ENCODE results near the gene C16orf92. TPM values are rescaled to one million over a fixed set of nuclear protein-coding genes. Genes with fewer than 3 reads are reported as not detected.

The C16orf92 gene
- total RNA-seq, 2 donors from 2014 or later = not detected

DNA sequence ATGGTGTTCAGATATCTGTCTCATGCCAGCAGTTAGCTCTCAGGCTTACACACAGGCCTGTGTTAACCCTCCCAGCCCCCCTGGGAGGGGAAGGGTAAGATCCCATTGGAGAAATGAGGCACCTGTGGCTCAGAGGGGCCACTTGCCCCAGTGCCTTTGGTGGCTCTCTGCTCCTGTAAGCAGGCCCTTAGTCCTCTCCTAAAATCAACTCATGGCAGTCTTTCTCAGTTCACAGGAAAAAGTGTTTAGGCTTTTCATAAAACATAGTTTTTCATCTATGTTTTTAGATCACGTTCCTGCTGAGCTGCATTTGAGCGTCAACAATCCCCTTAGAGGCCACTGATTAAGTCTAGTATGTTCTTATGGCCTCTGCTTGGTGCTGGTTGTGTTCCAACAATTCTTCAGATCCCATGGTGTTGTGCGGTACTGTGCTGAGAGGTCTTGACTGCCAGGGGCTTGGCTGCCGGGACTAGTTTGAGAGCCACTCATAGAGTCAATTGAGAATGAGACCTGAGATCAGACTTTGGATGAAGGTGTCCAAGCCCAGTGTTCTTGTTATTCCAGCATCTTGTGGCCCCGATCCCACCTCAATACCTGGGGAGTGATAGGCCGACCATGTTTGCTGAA lies 38.7 kb upstream of the C16orf92 start:
- no peaks in the 10 kb centered on the region for H3K27me3 Mint-ChIP-seq
- H3K36me3 Mint-ChIP-seq (ENCODE audit: low read depth) = peaks cover 13% of the 10 kb centered on the region
- no peaks in the 10 kb centered on the region for H3K9me3 ChIP-seq (ENCODE audit: control insufficient read depth, low read length, poor library complexity, severe bottlenecking)
- H3K27ac Mint-ChIP-seq = no peak overlapping the region
- ATAC-seq (no peak), DNase-seq (no peak)
- peaks cover 10% of the 10 kb centered on the region for H3K4me1 Mint-ChIP-seq
- no peak overlapping the region for H3K4me3 Mint-ChIP-seq

DNA sequence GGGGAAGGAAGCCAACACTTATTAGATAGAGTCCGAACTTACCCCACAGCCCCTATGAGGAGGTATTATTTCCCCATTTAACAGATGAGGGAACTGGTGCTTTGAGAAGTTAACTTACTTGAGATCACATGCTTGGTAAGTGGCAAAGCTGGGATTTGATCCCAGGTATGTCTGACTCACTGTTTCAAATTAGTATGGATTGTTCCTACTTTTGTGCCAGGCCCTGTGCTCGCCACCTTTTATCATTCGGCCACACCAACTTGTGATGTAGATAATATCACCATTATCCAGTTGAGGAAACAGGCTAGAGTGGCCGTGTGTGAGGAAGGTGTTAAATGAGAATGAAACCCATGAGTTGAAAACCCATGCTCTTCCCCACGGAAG lies 38.2 kb upstream of the C16orf92 start:
- H3K27me3 Mint-ChIP-seq = no peaks in the 10 kb centered on the region
- DNase-seq = no peak
- no peak for ATAC-seq
- H3K36me3 Mint-ChIP-seq (ENCODE audit: low read depth) = peaks cover 10% of the 10 kb centered on the region
- peaks cover 10% of the 10 kb centered on the region for H3K4me1 Mint-ChIP-seq
- no peaks in the 10 kb centered on the region for H3K9me3 ChIP-seq (ENCODE audit: control insufficient read depth, low read length, poor library complexity, severe bottlenecking)
- no peak overlapping the region for H3K4me3 Mint-ChIP-seq
- H3K27ac Mint-ChIP-seq = no peak overlapping the region

DNA sequence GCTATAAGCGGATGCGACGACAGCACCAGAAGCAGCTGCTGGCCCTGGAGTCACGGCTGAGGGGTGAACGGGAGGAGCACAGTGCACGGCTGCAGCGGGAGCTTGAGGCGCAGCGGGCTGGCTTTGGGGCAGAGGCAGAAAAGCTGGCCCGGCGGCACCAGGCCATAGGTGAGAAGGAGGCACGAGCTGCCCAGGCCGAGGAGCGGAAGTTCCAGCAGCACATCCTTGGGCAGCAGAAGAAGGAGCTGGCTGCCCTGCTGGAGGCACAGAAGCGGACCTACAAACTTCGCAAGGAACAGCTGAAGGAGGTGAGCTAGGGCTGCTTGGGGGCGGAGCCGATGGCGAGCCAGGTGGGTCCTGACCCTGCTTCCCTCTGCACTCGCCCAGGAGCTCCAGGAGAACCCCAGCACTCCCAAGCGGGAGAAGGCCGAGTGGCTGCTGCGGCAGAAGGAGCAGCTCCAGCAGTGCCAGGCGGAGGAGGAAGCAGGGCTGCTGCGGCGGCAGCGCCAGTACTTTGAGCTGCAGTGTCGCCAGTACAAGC lies 37.7 kb upstream of the C16orf92 start:
- no peaks in the 10 kb centered on the region for H3K9me3 ChIP-seq (ENCODE audit: control insufficient read depth, low read length, poor library complexity, severe bottlenecking)
- DNase-seq (no peak), ATAC-seq (no peak)
- Mint-ChIP-seq H3K4me1 (peaks cover 8% of the 10 kb centered on the region), H3K27ac (no peak overlapping the region), H3K36me3 (ENCODE audit: low read depth) (peaks cover 10% of the 10 kb centered on the region), H3K27me3 (no peaks in the 10 kb centered on the region), H3K4me3 (no peak overlapping the region)

- Mint-ChIP-seq H3K27me3 (no peaks in the 10 kb centered on the region), H3K4me3 (no peak overlapping the region)
Observed at GRCh38 chr16:29986231-29986630, 36.8 kb upstream of the C16orf92 start.

DNA sequence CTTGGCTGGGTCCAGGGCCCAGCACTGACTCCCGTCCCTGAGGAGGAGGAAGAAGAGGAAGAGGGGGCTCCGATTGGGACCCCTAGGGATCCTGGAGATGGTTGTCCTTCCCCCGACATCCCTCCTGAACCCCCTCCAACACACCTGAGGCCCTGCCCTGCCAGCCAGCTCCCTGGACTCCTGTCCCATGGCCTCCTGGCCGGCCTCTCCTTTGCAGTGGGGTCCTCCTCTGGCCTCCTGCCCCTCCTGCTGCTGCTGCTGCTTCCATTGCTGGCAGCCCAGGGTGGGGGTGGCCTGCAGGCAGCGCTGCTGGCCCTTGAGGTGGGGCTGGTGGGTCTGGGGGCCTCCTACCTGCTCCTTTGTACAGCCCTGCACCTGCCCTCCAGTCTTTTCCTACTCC lies 36.1 kb upstream of the C16orf92 start:
- no peak overlapping the region for H3K4me3 Mint-ChIP-seq
- peaks cover 7% of the 10 kb centered on the region for H3K4me1 Mint-ChIP-seq
- no peak for ATAC-seq
- H3K9me3 ChIP-seq (ENCODE audit: control insufficient read depth, low read length, poor library complexity, severe bottlenecking) = no peaks in the 10 kb centered on the region
- no peak overlapping the region for H3K27ac Mint-ChIP-seq
- H3K27me3 Mint-ChIP-seq = no peaks in the 10 kb centered on the region
- H3K36me3 Mint-ChIP-seq (ENCODE audit: low read depth) = peaks cover 10% of the 10 kb centered on the region
- no peak for DNase-seq

More at GRCh38 chr16:29986231-29986630, 36.8 kb upstream of the C16orf92 start:
- H3K4me1 Mint-ChIP-seq = peaks cover 7% of the 10 kb centered on the region
- H3K27ac Mint-ChIP-seq = no peak overlapping the region
- no peaks in the 10 kb centered on the region for H3K9me3 ChIP-seq (ENCODE audit: control insufficient read depth, low read length, poor library complexity, severe bottlenecking)
- H3K36me3 Mint-ChIP-seq (ENCODE audit: low read depth) = peaks cover 10% of the 10 kb centered on the region
- no peak for DNase-seq
- no peak for ATAC-seq

GRCh38 chr16:29987371-29988085 lies 35.5 kb upstream of the C16orf92 start:
- DNase-seq = no peak
- H3K4me3 Mint-ChIP-seq = no peak overlapping the region
- peaks cover 7% of the 10 kb centered on the region for H3K4me1 Mint-ChIP-seq
- peaks cover 10% of the 10 kb centered on the region for H3K36me3 Mint-ChIP-seq (ENCODE audit: low read depth)
- no peak overlapping the region for H3K27ac Mint-ChIP-seq
- ATAC-seq = no peak
- no peaks in the 10 kb centered on the region for H3K27me3 Mint-ChIP-seq
- no peaks in the 10 kb centered on the region for H3K9me3 ChIP-seq (ENCODE audit: control insufficient read depth, low read length, poor library complexity, severe bottlenecking)

DNA sequence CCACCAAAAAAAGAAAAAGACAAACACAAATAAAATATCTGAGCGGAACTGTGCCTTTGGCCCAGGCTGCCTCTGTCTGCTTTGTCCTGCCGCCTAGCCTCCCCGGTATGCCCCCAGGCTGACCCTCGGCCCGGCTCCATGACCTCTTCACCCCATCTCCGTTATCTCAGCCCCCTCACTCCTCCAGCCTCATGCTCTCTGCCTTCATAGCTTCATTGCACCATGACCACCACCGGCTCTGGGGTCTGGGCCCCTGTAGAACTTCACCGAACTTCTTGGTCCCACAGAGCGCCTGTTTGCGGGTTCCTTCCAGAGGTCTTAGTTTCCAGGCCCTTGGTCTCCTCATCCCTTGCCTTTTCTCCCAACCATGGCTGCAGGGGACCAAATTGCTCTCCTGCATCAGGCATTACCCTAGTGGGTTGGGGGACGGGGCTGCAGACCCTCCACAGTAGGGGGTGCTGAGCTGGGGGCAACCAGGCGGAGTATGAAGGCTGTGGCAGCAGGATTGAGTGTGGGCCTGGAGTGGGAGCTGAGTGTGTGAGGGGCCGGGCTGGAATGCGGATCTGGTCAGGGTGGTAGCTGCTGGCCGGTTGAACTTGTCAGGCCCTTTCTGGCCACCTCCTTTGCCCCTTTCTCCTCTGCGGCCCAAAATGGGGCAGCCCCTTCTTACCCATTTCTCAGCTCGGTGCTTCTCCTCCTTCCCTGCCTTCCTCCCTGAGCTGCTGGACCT lies 34.5 kb upstream of the C16orf92 start:
- DNase-seq (no peak), ATAC-seq (no peak)
- Mint-ChIP-seq H3K27me3 (no peaks in the 10 kb centered on the region), H3K4me1 (peaks cover 7% of the 10 kb centered on the region), H3K36me3 (ENCODE audit: low read depth) (peaks cover 10% of the 10 kb centered on the region), H3K27ac (no peak overlapping the region), H3K4me3 (no peak overlapping the region)
- no peaks in the 10 kb centered on the region for H3K9me3 ChIP-seq (ENCODE audit: control insufficient read depth, low read length, poor library complexity, severe bottlenecking)

- Mint-ChIP-seq H3K27me3 (no peaks in the 10 kb centered on the region), H3K4me3 (no peak overlapping the region), H3K36me3 (ENCODE audit: low read depth) (peaks cover 8% of the 10 kb centered on the region), H3K27ac (no peak overlapping the region), H3K4me1 (peaks cover 12% of the 10 kb centered on the region)
- DNase-seq (no peak), ATAC-seq (no peak)
- no peaks in the 10 kb centered on the region for H3K9me3 ChIP-seq (ENCODE audit: control insufficient read depth, low read length, poor library complexity, severe bottlenecking)
Observed at GRCh38 chr16:29989111-29989858, 33.7 kb upstream of the C16orf92 start.

DNA sequence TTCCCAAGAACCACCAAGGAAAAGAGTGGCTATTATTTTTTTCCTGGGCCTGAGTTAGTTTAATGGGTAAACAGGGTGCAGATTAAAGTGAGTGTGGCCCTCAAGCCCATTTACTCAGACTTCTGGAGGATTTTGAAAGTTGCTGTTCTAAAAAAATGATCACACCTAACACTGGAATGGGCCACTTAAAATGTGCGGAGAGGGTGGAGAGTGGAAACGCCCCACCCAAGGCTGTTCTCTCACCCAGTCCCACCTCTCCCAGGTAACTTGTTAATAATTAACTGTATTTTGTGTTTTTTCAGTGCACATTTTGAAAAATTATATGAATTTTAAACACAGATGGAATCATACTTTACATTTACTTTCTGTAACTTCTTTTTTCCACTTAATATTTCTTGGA lies 33.0 kb upstream of the C16orf92 start:
- ATAC-seq = no peak
- peaks cover 7% of the 10 kb centered on the region for H3K36me3 Mint-ChIP-seq (ENCODE audit: low read depth)
- H3K27ac Mint-ChIP-seq = no peak overlapping the region
- no peaks in the 10 kb centered on the region for H3K9me3 ChIP-seq (ENCODE audit: control insufficient read depth, low read length, poor library complexity, severe bottlenecking)
- H3K4me1 Mint-ChIP-seq = peaks cover 19% of the 10 kb centered on the region
- no peaks in the 10 kb centered on the region for H3K27me3 Mint-ChIP-seq
- DNase-seq = no peak
- H3K4me3 Mint-ChIP-seq = no peak overlapping the region

DNA sequence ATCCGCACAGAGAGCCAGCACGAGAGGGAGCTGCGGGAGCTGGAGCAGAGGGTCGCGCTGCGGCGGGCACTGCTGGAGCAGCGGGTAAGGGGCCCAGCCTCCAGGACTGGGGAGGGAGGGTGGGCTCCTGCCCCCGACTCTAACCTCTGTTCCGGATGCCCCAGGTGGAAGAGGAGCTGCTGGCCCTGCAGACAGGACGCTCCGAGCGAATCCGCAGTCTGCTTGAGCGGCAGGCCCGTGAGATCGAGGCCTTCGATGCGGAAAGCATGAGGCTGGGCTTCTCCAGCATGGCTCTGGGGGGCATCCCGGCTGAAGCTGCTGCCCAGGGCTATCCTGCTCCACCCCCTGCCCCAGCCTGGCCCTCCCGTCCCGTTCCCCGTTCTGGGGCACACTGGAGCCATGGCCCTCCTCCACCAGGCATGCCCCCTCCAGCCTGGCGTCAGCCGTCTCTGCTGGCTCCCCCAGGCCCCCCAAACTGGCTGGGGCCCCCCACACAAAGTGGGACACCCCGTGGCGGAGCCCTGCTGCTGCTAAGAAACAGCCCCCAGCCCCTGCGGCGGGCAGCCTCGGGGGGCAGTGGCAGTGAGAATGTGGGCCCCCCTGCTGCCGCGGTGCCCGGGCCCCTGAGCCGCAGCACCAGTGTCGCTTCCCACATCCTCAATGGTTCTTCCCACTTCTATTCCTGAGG lies 32.0 kb upstream of the C16orf92 start:
- H3K27ac Mint-ChIP-seq = no peak overlapping the region
- ATAC-seq = no peak
- H3K36me3 Mint-ChIP-seq (ENCODE audit: low read depth) = peaks cover 2% of the 10 kb centered on the region
- H3K4me3 Mint-ChIP-seq = peak overlapping the region; percentile 19
- no peaks in the 10 kb centered on the region for H3K27me3 Mint-ChIP-seq
- no peaks in the 10 kb centered on the region for H3K9me3 ChIP-seq (ENCODE audit: control insufficient read depth, low read length, poor library complexity, severe bottlenecking)
- no peak for DNase-seq
- peaks cover 21% of the 10 kb centered on the region for H3K4me1 Mint-ChIP-seq

GRCh38 chr16:29991571-29991904 lies 31.5 kb upstream of the C16orf92 start:
- peaks cover 24% of the 10 kb centered on the region for H3K4me1 Mint-ChIP-seq
- H3K9me3 ChIP-seq (ENCODE audit: control insufficient read depth, low read length, poor library complexity, severe bottlenecking) = no peaks in the 10 kb centered on the region
- DNase-seq (no peak), ATAC-seq (no peak)
- no peaks in the 10 kb centered on the region for H3K27me3 Mint-ChIP-seq
- H3K4me3 Mint-ChIP-seq = no peak overlapping the region
- peaks cover 2% of the 10 kb centered on the region for H3K36me3 Mint-ChIP-seq (ENCODE audit: low read depth)
- H3K27ac Mint-ChIP-seq = no peak overlapping the region

DNA sequence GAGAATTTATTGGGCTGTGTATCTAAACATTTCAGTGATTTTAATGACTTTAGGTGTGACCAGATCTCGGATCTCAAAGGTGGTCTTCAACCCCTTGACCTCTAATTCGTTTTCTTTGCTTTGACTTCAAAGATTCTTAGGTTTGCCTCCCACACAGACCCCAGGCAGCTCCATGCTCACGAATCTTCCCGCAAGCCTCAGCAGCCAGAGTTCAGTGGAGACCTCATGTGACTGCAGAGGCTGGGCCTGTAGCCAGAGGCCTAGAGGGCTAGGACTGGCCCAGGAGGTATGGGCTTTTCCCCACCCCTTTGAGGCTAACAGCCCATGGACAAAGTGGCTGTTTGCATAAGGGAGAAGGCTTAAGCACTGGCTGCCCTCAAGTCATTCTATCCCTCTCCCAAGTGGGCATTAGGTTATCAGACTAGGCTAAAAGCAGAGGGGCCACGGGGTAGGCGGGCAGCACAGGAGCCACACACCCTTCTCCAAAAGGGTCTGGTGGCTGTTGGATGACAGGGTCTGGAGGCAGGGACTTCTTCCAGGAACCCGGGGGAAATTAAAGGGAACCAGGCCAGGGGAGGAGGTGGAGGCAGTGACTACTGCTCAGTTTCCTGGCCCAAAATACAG lies 30.5 kb upstream of the C16orf92 start:
- ATAC-seq (no peak), DNase-seq (no peak)
- peaks cover 2% of the 10 kb centered on the region for H3K36me3 Mint-ChIP-seq (ENCODE audit: low read depth)
- no peak overlapping the region for H3K27ac Mint-ChIP-seq
- H3K4me3 Mint-ChIP-seq = no peak overlapping the region
- H3K27me3 Mint-ChIP-seq = no peaks in the 10 kb centered on the region
- H3K9me3 ChIP-seq (ENCODE audit: control insufficient read depth, low read length, poor library complexity, severe bottlenecking) = no peaks in the 10 kb centered on the region
- H3K4me1 Mint-ChIP-seq = peaks cover 29% of the 10 kb centered on the region

Data from T-helper 17 cell (primary cell).